CD4-positive, alpha-beta T cell (primary cell): ENCODE data around the gene IL6R. TPM values are rescaled to one million over a fixed set of nuclear protein-coding genes. Genes with fewer than 3 reads are reported as not detected.
"Not testable (repeated sequence)": the region's sequence is repeated elsewhere in the genome, so short reads cannot be mapped to it uniquely, and the experiment has no call there.

Source experiments
- ATAC-seq: fragments of 200-7000 bp; cut with Tn5 transposase; one replicate; pipeline ENCODE4 v1.10.0; 2022; ENCODE audit warnings: mild to moderate bottlenecking; ENCODE audit not compliant: poor library complexity
- CTCF ChIA-PET: fragments of 350-600 bp; sonication (Branson Sonifier 250); formaldehyde crosslinking; loops from one replicate; lab custom pipeline; 2021; ENCODE audit warnings: antibody characterized with exemption, inconsistent platforms; lab: Charles Lee
- POLR2A ChIA-PET: fragments of 350-600 bp; sonication (Branson Sonifier 250); formaldehyde crosslinking; loops from one replicate; lab custom pipeline; 2021; ENCODE audit warnings: antibody characterized with exemption, inconsistent platforms; lab: Charles Lee
- DNase-seq, 14 experiments: peaks; one replicate each; pipeline ENCODE4 v3.0.0-alpha.2; 2013 to 2020; ENCODE audit warnings: mixed read lengths in 2 of 14
- H3K27ac ChIP-seq, 2 donors: one replicate each; pipeline versions ENCODE4 v1.5.1 to v1.7.0; 2013; ENCODE audit warnings: low read length in 2 of 2, low read depth in 1 of 2, mild to moderate bottlenecking in 1 of 2
- H3K27me3 ChIP-seq, 2 experiments: 1 replicate in 1 of 2; 2 replicates in 1 of 2; pipeline versions ENCODE4 v1.6.1 to v1.7.0; 2013; ENCODE audit warnings: low read length in 2 of 2, control low read depth in 1 of 2, mild to moderate bottlenecking in 1 of 2, moderate library complexity in 1 of 2; ENCODE audit not compliant: insufficient read depth in 2 of 2, control insufficient read depth in 1 of 2
- H3K36me3 ChIP-seq: one replicate; pipeline ENCODE4 v1.6.1; 2013; ENCODE audit warnings: low read length, control low read depth; ENCODE audit not compliant: insufficient read depth
- H3K4me1 ChIP-seq: one replicate; pipeline ENCODE4 v1.6.1; 2013; ENCODE audit warnings: low read length, control low read depth; ENCODE audit not compliant: insufficient read depth
- H3K4me3 ChIP-seq: one replicate; pipeline ENCODE4 v1.5.1; 2013; ENCODE audit warnings: mild to moderate bottlenecking, low read length, moderate library complexity
- H3K9me3 ChIP-seq, 2 experiments: 1 replicate in 1 of 2; 2 replicates in 1 of 2; pipeline versions ENCODE4 v1.6.1 to v1.7.0; 2013; ENCODE audit warnings: low read length in 2 of 2, mild to moderate bottlenecking in 2 of 2, control low read depth in 1 of 2, moderate library complexity in 1 of 2; ENCODE audit not compliant: control insufficient read depth in 1 of 2, insufficient read depth in 1 of 2
- H3K27ac Mint-ChIP-seq: one replicate; pipeline ENCODE4 v1.8.0; 2020; ENCODE audit warnings: mixed read lengths
- H3K27me3 Mint-ChIP-seq: one replicate; pipeline ENCODE4 v1.8.0; 2021; ENCODE audit warnings: mixed read lengths
- H3K36me3 Mint-ChIP-seq: one replicate; pipeline ENCODE4 v1.8.0; 2021; ENCODE audit warnings: low read depth, mixed read lengths
- H3K4me1 Mint-ChIP-seq: one replicate; pipeline ENCODE4 v1.8.0; 2021; ENCODE audit warnings: low read depth, mixed read lengths
- H3K4me3 Mint-ChIP-seq: one replicate; pipeline ENCODE4 v1.8.0; 2020; ENCODE audit warnings: mild to moderate bottlenecking, mixed read lengths
- H3K9me3 Mint-ChIP-seq: one replicate; pipeline ENCODE4 v1.8.0; 2020; ENCODE audit warnings: mixed read lengths
- intact Hi-C, 2 experiments: fragments of 100-400 bp; cut with DNase I in 1 of 2; cut with micrococcal nuclease in 1 of 2; formaldehyde crosslinking; loops; one replicate each; pipeline versions ENCODE4 v1.15.1 to v1.9.0; 2023 to 2025; cut with DNase I, micrococcal nuclease
- total RNA-seq, 174 experiments: library from RNA in 2 of 174; stranded (reverse) in 2 of 174; gene quantifications; one replicate each; pipeline ENCODE4 v1.2.3 and lab custom pipeline; 2021 to 2026
- TF ChIP-seq, protein P1 (sequence below): fragments of 200-600 bp; IDR thresholded peaks from one replicate; pipeline ENCODE4 v1.8.0; 2022; ENCODE audit warnings: antibody characterized with exemption, mild to moderate bottlenecking

The IL6R gene
- total RNA-seq, 2 experiments from 2014 or later = 31.7 to 35.0 TPM

DNA sequence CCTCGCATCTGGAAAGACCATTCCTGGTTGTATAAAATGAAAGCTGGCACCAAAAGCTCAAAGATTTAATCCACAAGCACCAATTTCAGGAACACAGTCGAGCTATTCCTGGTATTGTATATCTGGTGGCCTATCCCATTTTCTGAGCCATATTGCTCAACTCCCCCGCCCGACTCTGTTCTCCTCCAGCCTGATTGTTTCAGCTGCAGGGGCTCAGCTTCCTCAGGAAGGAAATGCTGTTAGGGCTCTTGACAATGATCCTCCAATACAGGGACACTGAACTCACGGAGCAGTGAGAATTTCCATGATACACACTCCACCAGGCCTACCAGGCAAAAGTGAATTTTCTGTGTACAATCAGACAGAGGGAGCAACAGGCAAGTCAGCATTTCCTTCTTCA, 80.0 kb downstream of the IL6R start:
- H3K4me1 ChIP-seq = no peaks in the 10 kb centered on the region
- no peaks in the 10 kb centered on the region for H3K27me3 ChIP-seq
- POLR2A ChIA-PET = interaction anchor here (0.7 kb wide), 1 partner anchor 132 kb away, joined by 4 read pairs; no protein-coding TSS in a partner anchor
- H3K27ac ChIP-seq = no peak overlapping the region
- Mint-ChIP-seq H3K27ac (no peak overlapping the region), H3K9me3 (no peaks in the 10 kb centered on the region), H3K4me1 (peaks cover under 1% of the 10 kb centered on the region), H3K27me3 (no peaks in the 10 kb centered on the region), H3K4me3 (no peak overlapping the region), H3K36me3 (no peaks in the 10 kb centered on the region)
- DNase-seq = no peak
- CTCF ChIA-PET = interaction anchor here (0.8 kb wide), 1 partner anchor 185 kb away, joined by 3 read pairs; no protein-coding TSS in a partner anchor
- intact Hi-C loops = loop anchor here in 1 of 2 experiments (10.0 kb wide), 1 partner anchor 180 kb away; no protein-coding TSS in a partner anchor
- no peak for ATAC-seq
- TF ChIP-seq, protein P1, sequence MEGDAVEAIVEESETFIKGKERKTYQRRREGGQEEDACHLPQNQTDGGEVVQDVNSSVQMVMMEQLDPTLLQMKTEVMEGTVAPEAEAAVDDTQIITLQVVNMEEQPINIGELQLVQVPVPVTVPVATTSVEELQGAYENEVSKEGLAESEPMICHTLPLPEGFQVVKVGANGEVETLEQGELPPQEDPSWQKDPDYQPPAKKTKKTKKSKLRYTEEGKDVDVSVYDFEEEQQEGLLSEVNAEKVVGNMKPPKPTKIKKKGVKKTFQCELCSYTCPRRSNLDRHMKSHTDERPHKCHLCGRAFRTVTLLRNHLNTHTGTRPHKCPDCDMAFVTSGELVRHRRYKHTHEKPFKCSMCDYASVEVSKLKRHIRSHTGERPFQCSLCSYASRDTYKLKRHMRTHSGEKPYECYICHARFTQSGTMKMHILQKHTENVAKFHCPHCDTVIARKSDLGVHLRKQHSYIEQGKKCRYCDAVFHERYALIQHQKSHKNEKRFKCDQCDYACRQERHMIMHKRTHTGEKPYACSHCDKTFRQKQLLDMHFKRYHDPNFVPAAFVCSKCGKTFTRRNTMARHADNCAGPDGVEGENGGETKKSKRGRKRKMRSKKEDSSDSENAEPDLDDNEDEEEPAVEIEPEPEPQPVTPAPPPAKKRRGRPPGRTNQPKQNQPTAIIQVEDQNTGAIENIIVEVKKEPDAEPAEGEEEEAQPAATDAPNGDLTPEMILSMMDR = no peak
- H3K4me3 ChIP-seq = no peak overlapping the region
- H3K36me3 ChIP-seq = no peaks in the 10 kb centered on the region
- no peaks in the 10 kb centered on the region for H3K9me3 ChIP-seq

DNA sequence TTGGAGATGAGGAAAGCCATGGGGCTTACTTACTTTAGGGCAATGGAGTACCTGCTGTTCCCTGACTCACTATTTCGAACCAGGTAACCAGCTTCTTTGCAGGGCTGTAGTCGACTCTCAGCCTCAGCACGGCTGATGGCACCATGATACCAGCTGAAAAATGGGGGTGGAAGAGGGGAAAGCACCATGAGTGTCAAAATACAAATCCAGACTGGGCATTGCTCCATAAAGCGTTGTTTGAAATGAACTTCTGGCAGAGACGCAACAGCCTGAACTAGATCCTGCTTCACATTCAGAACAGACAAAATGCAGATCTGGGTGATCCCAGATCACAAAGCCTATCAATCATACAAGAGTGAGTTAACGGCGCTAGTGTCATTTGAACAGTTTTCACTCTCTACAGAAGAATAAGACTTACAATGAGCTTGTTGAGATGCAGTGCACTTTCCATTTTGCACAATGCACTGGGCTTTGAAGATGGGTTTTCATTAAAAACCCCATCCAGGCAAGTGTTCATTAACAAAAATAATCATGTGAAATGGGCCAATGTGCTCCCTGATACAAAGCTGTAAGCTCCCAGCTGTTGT, 80.9 kb downstream of the IL6R start:
- H3K27me3 ChIP-seq = no peaks in the 10 kb centered on the region
- H3K4me3 Mint-ChIP-seq = no peak overlapping the region
- no peaks in the 10 kb centered on the region for H3K9me3 ChIP-seq
- ChIA-PET POLR2A (no interaction called here), CTCF (no interaction called here)
- H3K4me1 Mint-ChIP-seq = no peaks in the 10 kb centered on the region
- H3K36me3 Mint-ChIP-seq = no peaks in the 10 kb centered on the region
- no peak overlapping the region for H3K27ac Mint-ChIP-seq
- no peaks in the 10 kb centered on the region for H3K4me1 ChIP-seq
- intact Hi-C loops = loop anchor here in 1 of 2 experiments (10.0 kb wide), 1 partner anchor 179 kb away; no protein-coding TSS in a partner anchor
- no peaks in the 10 kb centered on the region for H3K9me3 Mint-ChIP-seq
- H3K4me3 ChIP-seq = no peak overlapping the region
- H3K27me3 Mint-ChIP-seq = no peaks in the 10 kb centered on the region
- ATAC-seq = no peak
- H3K27ac ChIP-seq = no peak overlapping the region
- no peak for DNase-seq
- TF ChIP-seq, protein P1 = no peak
- no peaks in the 10 kb centered on the region for H3K36me3 ChIP-seq

DNA sequence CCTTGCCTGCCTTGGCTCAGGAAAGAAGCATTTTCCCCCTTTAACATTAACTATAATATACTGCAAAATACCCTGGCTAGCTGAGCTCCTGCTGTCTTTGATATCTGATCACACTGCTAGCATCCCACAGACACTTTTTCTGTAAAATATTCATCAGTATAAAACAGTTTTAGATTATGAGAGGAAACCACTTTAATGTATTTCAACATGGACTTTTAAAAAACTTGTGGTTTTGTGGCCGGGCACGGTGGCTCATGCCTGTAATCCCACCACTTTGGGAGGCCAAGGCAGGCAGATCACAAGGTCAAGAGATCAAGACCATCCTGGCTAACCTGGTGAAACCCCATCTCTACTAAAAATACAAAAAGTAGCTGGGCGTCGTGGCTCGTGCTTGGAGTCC, 81.6 kb downstream of the IL6R start:
- H3K27me3 Mint-ChIP-seq, H3K4me1 ChIP-seq, H3K4me1 Mint-ChIP-seq, H3K36me3 Mint-ChIP-seq, H3K27me3 ChIP-seq, H3K9me3 Mint-ChIP-seq, CTCF ChIA-PET, ATAC-seq, H3K4me3 ChIP-seq, POLR2A ChIA-PET, H3K9me3 ChIP-seq, DNase-seq, H3K36me3 ChIP-seq, H3K27ac Mint-ChIP-seq, H3K4me3 Mint-ChIP-seq, H3K27ac ChIP-seq: not testable (repeated sequence)
- intact Hi-C loops = loop anchor here in 1 of 2 experiments (10.0 kb wide), 1 partner anchor 178 kb away; no protein-coding TSS in a partner anchor
